ENCODE results near the gene HNRNPAB.
A peak's percentile ranks its signal among the peaks of the same experiment; 100 is the strongest.

HNRNPAB gene

DNA sequence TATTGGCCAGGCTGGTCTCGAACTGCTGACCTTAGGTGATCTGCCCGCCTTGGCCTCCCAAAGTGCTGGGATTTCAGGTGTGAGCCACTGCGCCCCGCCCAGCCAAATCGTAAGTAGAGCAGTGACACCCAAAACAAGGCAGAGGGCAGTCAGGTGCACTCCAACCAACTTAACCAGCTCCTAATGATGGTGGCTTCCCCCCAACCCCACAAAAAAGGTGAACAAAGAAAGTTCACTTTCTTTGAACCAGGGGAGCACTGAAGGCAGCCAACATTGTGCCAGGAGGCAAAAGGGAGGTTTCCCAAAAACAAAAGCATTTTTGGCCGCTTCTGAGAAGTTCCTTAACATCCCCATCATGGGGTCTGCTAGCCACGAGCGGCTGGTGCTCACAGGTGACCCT is 26.8 kb upstream of the HNRNPAB start:
- no peak overlapping the region for H3K4me3 ChIP-seq (ENCODE audit: low read depth, low read length)
- H2AFZ ChIP-seq, result no peak overlapping the region
- TF ChIP-seq, protein P1, sequence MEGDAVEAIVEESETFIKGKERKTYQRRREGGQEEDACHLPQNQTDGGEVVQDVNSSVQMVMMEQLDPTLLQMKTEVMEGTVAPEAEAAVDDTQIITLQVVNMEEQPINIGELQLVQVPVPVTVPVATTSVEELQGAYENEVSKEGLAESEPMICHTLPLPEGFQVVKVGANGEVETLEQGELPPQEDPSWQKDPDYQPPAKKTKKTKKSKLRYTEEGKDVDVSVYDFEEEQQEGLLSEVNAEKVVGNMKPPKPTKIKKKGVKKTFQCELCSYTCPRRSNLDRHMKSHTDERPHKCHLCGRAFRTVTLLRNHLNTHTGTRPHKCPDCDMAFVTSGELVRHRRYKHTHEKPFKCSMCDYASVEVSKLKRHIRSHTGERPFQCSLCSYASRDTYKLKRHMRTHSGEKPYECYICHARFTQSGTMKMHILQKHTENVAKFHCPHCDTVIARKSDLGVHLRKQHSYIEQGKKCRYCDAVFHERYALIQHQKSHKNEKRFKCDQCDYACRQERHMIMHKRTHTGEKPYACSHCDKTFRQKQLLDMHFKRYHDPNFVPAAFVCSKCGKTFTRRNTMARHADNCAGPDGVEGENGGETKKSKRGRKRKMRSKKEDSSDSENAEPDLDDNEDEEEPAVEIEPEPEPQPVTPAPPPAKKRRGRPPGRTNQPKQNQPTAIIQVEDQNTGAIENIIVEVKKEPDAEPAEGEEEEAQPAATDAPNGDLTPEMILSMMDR (IDR thresholded peaks at IDR 0.05), result no peak
- H3K79me2 ChIP-seq, result no peaks in the 10 kb centered on the region
- no peak overlapping the region for H3K27ac ChIP-seq
- H3K9ac ChIP-seq, result no peak overlapping the region
- H3K9me3 ChIP-seq (ENCODE audit: control insufficient read depth, low read length), result no peaks in the 10 kb centered on the region
- H3K4me1 ChIP-seq, result no peaks in the 10 kb centered on the region
- no peaks in the 10 kb centered on the region for H3K27me3 ChIP-seq (ENCODE audit: control insufficient read depth, insufficient read depth, low read length)
- no peak overlapping the region for H3K4me2 ChIP-seq (ENCODE audit: low read length)
- H3K36me3 ChIP-seq (ENCODE audit: control insufficient read depth, insufficient read depth, low read length), result no peaks in the 10 kb centered on the region

DNA sequence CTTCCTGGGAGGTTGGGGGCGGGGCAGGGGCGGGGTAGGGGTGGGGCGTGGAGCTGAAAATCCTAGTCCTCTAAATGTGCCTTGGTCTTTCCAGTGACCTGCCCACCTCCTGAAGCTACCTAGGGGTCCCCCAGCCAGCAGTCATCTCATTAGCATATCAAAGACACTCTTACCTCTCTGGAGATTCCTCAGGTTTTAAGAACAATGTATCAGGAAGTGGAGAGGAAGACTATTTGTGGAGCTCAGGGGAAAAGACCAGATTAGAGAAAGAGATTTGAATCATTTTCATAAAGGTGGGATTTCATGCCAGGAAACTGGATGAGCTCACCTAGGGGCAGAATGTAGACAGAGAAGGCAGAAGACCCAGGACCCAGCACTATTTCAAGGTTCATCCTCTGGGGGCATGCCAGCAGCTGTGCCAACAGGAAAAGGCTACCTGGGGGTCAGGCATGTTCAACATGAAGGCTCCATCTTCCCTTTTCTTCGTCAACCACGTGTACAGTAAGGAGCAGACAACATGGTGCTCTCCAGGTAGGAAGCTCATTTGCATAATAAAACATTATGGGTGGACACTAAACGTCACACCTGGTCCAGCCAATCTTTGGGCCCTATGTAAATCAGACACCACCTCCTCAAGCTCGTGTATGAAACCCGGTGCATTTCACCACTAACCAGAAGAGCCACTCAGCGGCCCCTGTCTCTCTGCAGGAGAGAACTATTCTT is 24.0 kb upstream of the HNRNPAB start:
- no peaks in the 10 kb centered on the region for H3K36me3 ChIP-seq (ENCODE audit: control insufficient read depth, insufficient read depth, low read length)
- no peaks in the 10 kb centered on the region for H3K27me3 ChIP-seq (ENCODE audit: control insufficient read depth, insufficient read depth, low read length)
- H3K4me1 ChIP-seq, result no peaks in the 10 kb centered on the region
- no peak overlapping the region for H3K9ac ChIP-seq
- TF ChIP-seq, protein P1 (IDR thresholded peaks at IDR 0.05), result no peak
- H2AFZ ChIP-seq, result no peak overlapping the region
- H3K4me3 ChIP-seq (ENCODE audit: low read depth, low read length), result no peak overlapping the region
- H3K27ac ChIP-seq, result no peak overlapping the region
- no peaks in the 10 kb centered on the region for H3K9me3 ChIP-seq (ENCODE audit: control insufficient read depth, low read length)
- H3K79me2 ChIP-seq, result no peaks in the 10 kb centered on the region
- H3K4me2 ChIP-seq (ENCODE audit: low read length), result no peak overlapping the region

DNA sequence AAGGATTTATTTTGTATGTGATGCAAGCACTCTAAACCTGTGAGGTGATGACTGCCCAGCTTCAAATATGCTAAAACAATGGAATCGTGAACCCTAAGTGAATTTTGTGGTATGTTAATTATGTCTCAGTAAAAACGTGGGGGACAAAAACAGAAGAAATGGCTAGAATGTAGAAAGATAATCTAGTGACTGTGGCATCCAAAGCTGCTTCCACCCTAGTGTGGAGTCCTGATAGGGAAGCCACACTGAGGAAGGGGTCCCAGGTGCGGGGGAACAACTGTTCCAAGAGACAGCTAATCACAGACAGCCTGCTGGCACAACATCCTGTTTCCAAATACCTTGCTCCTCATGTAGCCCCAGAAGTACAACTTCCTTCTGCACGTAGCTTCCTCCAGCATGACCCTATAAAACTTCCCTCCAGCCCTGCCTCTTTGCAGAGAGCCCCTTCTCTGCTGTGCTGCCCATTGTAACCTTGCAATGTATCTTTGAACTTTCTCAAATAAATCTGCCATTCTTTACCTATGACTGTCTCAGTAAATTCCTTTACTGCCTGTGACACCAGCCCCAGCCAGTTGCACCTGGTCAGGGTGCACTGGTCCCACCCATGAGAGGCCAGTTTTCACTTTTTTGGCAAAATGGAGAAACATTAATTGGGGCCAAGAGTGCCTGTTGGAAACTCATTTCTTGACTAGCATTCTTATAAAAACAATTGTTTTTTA is 22.0 kb upstream of the HNRNPAB start:
- TF ChIP-seq, protein P1 (IDR thresholded peaks at IDR 0.05), result no peak
- Histone ChIP-seq H3K27me3 (ENCODE audit: control insufficient read depth, insufficient read depth, low read length) (no peaks in the 10 kb centered on the region), H3K36me3 (ENCODE audit: control insufficient read depth, insufficient read depth, low read length) (no peaks in the 10 kb centered on the region), H3K4me2 (ENCODE audit: low read length) (no peak overlapping the region), H2AFZ (no peak overlapping the region), H3K4me1 (peaks cover 5% of the 10 kb centered on the region), H3K27ac (no peak overlapping the region), H3K79me2 (no peaks in the 10 kb centered on the region), H3K9ac (no peak overlapping the region), H3K9me3 (ENCODE audit: control insufficient read depth, low read length) (no peaks in the 10 kb centered on the region), H3K4me3 (ENCODE audit: low read depth, low read length) (no peak overlapping the region)

DNA sequence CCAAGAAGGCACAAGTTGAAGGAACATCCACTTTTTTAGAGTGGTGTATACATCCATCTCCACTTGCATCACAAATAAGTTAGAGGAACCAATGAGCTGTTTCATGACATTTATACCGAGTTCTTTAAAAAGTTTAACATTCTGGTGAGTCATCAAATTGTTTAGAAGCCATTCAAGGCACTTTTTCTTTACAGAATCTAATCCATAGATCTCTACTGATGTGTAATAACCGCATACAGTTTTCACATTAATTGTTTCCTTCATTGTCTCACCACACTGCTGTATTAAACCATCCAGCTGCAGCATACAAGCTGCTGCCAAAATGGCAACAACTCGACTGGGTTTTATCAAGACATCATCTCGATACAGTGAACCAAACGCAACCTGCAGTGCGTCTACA is 17.9 kb upstream of the HNRNPAB start:
- no peaks in the 10 kb centered on the region for H3K27me3 ChIP-seq (ENCODE audit: control insufficient read depth, insufficient read depth, low read length)
- H3K4me3 ChIP-seq (ENCODE audit: low read depth, low read length), result no peak overlapping the region
- no peak overlapping the region for H3K27ac ChIP-seq
- no peak overlapping the region for H3K4me2 ChIP-seq (ENCODE audit: low read length)
- H3K9ac ChIP-seq, result no peak overlapping the region
- TF ChIP-seq, protein P1 (IDR thresholded peaks at IDR 0.05), result no peak
- H3K79me2 ChIP-seq, result no peaks in the 10 kb centered on the region
- peaks cover 5% of the 10 kb centered on the region for H3K4me1 ChIP-seq
- H3K9me3 ChIP-seq (ENCODE audit: control insufficient read depth, low read length), result no peaks in the 10 kb centered on the region
- H2AFZ ChIP-seq, result peak overlapping the region; percentile 61
- H3K36me3 ChIP-seq (ENCODE audit: control insufficient read depth, insufficient read depth, low read length), result no peaks in the 10 kb centered on the region
